T-helper 2 cell treated with Interferon-gamma antibody and Interleukin-4, amounts not matched to agents 100 ng/mL and 5 ng/mL, for 36 hours (primary cell): Measurements from ENCODE around the gene ATG4D. TPM values are rescaled to one million over a fixed set of nuclear protein-coding genes. Genes with fewer than 3 reads are reported as not detected.

Experiments used
- intact Hi-C: fragments of 100-400 bp; cut with micrococcal nuclease; formaldehyde crosslinking; loops from one replicate; pipeline ENCODE4 v1.15.1; 2023
- total RNA-seq: library from RNA; stranded (reverse); gene quantifications from 2 replicates; pipeline ENCODE4 v1.2.3, GENCODE V29; 2022

Gene ATG4D
- total RNA-seq, 1 donor from 2014 or later = 40.6 TPM

GRCh38 chr19:10550336-10550735 lies 6.6 kb downstream of the ATG4D start:
- intact Hi-C loops = loop anchor here (5.0 kb wide), 2 partner anchors 48 to 148 kb away; partner anchors contain the start of genes CDC37 and KEAP1

- intact Hi-C loops = loop anchor here (5.0 kb wide), 2 partner anchors 49 to 149 kb away; partner anchors contain the start of genes CDC37 and KEAP1
Measured at GRCh38 chr19:10551006-10551405, 7.3 kb downstream of the ATG4D start.

GRCh38 chr19:10551698-10552301 lies 8.1 kb downstream of the ATG4D start:
- intact Hi-C loops = loop anchor here (5.0 kb wide), 2 partner anchors 49 to 149 kb away; partner anchors contain the start of genes CDC37 and KEAP1

GRCh38 chr19:10552510-10553053 lies 8.9 kb downstream of the ATG4D start:
- intact Hi-C loops = loop anchor here (5.0 kb wide), 2 partner anchors 50 to 150 kb away; partner anchors contain the start of genes CDC37 and KEAP1

GRCh38 chr19:10553087-10553667 lies 9.5 kb downstream of the ATG4D start:
- intact Hi-C loops = loop anchor here (5.0 kb wide), 2 partner anchors 51 to 151 kb away; partner anchors contain the start of genes CDC37 and KEAP1

- intact Hi-C loops = loop anchor here (1.0 to 5.0 kb wide), 3 partner anchors 12 to 152 kb away; partner anchors contain the start of genes CDC37, KEAP1 and KRI1
Measured at GRCh38 chr19:10553943-10554381, 10.3 kb downstream of the ATG4D start.

- intact Hi-C loops = loop anchor here (1.0 to 5.0 kb wide), 3 partner anchors 11 to 153 kb away; partner anchors contain the start of genes CDC37, KEAP1 and KRI1
Measured at GRCh38 chr19:10554760-10555609, 11.3 kb downstream of the ATG4D start.

- intact Hi-C loops = no loop called here
Measured at GRCh38 chr19:10555610-10555973, 11.9 kb downstream of the ATG4D start.

- intact Hi-C loops = no loop called here
Measured at GRCh38 chr19:10557603-10558197, 14.0 kb downstream of the ATG4D start.

GRCh38 chr19:10560154-10560553 lies 16.4 kb downstream of the ATG4D start:
- intact Hi-C loops = loop anchor here (10.0 kb wide), 1 partner anchor 455 kb away; the partner anchor contains the start of genes ANGPTL6 and PPAN

- intact Hi-C loops = loop anchor here (10.0 kb wide), 1 partner anchor 458 kb away; the partner anchor contains the start of genes ANGPTL6 and PPAN
Measured at GRCh38 chr19:10562609-10563008, 18.9 kb downstream of the ATG4D start.

- intact Hi-C loops = loop anchor here (5.0 to 10.0 kb wide), 4 partner anchors 88 to 460 kb away; partner anchors contain the start of genes ANGPTL6 and PPAN
Measured at GRCh38 chr19:10565028-10565566, 21.4 kb downstream of the ATG4D start.

- intact Hi-C loops = loop anchor here (1.0 to 10.0 kb wide), 8 partner anchors 11 to 525 kb away; partner anchors contain the start of genes ANGPTL6, ATG4D, CARM1 and PPAN
Measured at GRCh38 chr19:10565567-10566407, 22.1 kb downstream of the ATG4D start, which contains the start of gene KRI1. Gene KRI1 (minus strand): TSS chr19:10566010. CDS start chr19:10565999, 11 bp downstream.

GRCh38 chr19:10566408-10566657 lies 22.6 kb downstream of the ATG4D start:
- intact Hi-C loops = loop anchor here (1.0 to 10.0 kb wide), 8 partner anchors 12 to 524 kb away; partner anchors contain the start of genes ANGPTL6, ATG4D, CARM1 and PPAN

- intact Hi-C loops = loop anchor here (1.0 to 10.0 kb wide), 8 partner anchors 13 to 524 kb away; partner anchors contain the start of genes ANGPTL6, ATG4D, CARM1 and PPAN
Measured at GRCh38 chr19:10566658-10567410, 23.1 kb downstream of the ATG4D start.

- intact Hi-C loops = loop anchor here (2.0 to 10.0 kb wide), 6 partner anchors 65 to 523 kb away; partner anchors contain the start of genes ANGPTL6, KEAP1 and PPAN
Measured at GRCh38 chr19:10567656-10568055, 24.0 kb downstream of the ATG4D start.

- intact Hi-C loops = loop anchor here (2.0 to 10.0 kb wide), 5 partner anchors 65 to 463 kb away; partner anchors contain the start of genes ANGPTL6, KEAP1 and PPAN
Measured at GRCh38 chr19:10568062-10568825, 24.5 kb downstream of the ATG4D start.
